Upper lobe of right lung (tissue), 1 donor: ENCODE data around the gene INIP. TPM values are rescaled to one million over a fixed set of nuclear protein-coding genes. Genes with fewer than 3 reads are reported as not detected.

Experiments used
- ATAC-seq: fragments of 200-7000 bp; cut with Tn5 transposase; one replicate; pipeline ENCODE4 v1.9.1; 2020; ENCODE audit warnings: mild to moderate bottlenecking, moderate library complexity
- DNase-seq: peaks from one replicate; pipeline ENCODE4 v3.0.0-alpha.2; 2020
- H3K27ac ChIP-seq: fragments of 200-600 bp; one replicate; pipeline ENCODE4 v1.8.0; 2022
- H3K27me3 ChIP-seq: fragments of 200-600 bp; one replicate; pipeline ENCODE4 v1.8.0; 2022; ENCODE audit warnings: mild to moderate bottlenecking
- H3K36me3 ChIP-seq: fragments of 200-600 bp; one replicate; pipeline ENCODE4 v1.8.0; 2022
- H3K4me1 ChIP-seq: fragments of 200-600 bp; one replicate; pipeline ENCODE4 v1.8.0; 2022
- H3K4me3 ChIP-seq: fragments of 200-600 bp; one replicate; pipeline ENCODE4 v1.8.0; 2022; ENCODE audit warnings: mild to moderate bottlenecking
- H3K9me3 ChIP-seq: fragments of 200-600 bp; one replicate; pipeline ENCODE4 v1.8.0; 2022
- intact Hi-C: fragments of 100-400 bp; cut with DNase I; formaldehyde crosslinking; loops from one replicate; pipeline ENCODE4 v1.11.0; 2022
- total RNA-seq: library from RNA; stranded (reverse); fragmentation: NEBNext Ultra II Directional; extraction: Animal tissue kit (Norgen Biotek cat#: 25700); gene quantifications from one replicate; pipeline ENCODE4 v1.2.1, GENCODE V29; 2021
- TF ChIP-seq, protein P1 (sequence below): fragments of 200-600 bp; IDR thresholded peaks from one replicate; pipeline ENCODE4 v1.8.0; 2022; ENCODE audit warnings: antibody characterized with exemption
- donor health status: DM: no; HTN: yes; CAD: no; lungs with severe emphysema.

Gene INIP
- total RNA-seq, 1 donor from 2014 or later = 22.7 TPM

DNA sequence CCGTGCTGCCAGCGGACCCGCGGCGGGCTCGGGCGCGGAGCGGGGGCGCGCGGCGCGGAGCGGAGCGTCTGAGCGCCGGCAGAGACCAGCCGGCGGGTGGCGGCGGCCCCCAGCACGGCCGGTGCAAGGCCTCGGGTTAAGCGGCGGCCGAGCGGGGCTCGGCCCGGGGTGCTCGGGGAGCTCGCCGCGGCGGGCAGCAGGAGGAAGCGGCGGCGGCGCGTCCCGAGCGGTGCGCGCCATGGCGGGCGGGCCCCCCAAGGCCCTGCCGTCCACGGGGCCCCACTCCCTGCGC lies 32.8 kb upstream of the INIP start:
- intact Hi-C loops = no loop called here
- peak; percentile 13 for ATAC-seq
- peaks cover 42% of the 10 kb centered on the region for H3K4me1 ChIP-seq
- no peaks in the 10 kb centered on the region for H3K27me3 ChIP-seq
- no peaks in the 10 kb centered on the region for H3K36me3 ChIP-seq
- TF ChIP-seq, protein P1, sequence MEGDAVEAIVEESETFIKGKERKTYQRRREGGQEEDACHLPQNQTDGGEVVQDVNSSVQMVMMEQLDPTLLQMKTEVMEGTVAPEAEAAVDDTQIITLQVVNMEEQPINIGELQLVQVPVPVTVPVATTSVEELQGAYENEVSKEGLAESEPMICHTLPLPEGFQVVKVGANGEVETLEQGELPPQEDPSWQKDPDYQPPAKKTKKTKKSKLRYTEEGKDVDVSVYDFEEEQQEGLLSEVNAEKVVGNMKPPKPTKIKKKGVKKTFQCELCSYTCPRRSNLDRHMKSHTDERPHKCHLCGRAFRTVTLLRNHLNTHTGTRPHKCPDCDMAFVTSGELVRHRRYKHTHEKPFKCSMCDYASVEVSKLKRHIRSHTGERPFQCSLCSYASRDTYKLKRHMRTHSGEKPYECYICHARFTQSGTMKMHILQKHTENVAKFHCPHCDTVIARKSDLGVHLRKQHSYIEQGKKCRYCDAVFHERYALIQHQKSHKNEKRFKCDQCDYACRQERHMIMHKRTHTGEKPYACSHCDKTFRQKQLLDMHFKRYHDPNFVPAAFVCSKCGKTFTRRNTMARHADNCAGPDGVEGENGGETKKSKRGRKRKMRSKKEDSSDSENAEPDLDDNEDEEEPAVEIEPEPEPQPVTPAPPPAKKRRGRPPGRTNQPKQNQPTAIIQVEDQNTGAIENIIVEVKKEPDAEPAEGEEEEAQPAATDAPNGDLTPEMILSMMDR = no peak
- no peaks in the 10 kb centered on the region for H3K9me3 ChIP-seq
- peak overlapping the region; percentile 78 for H3K4me3 ChIP-seq
- no peak for DNase-seq
- peak overlapping the region; percentile 85 for H3K27ac ChIP-seq

DNA sequence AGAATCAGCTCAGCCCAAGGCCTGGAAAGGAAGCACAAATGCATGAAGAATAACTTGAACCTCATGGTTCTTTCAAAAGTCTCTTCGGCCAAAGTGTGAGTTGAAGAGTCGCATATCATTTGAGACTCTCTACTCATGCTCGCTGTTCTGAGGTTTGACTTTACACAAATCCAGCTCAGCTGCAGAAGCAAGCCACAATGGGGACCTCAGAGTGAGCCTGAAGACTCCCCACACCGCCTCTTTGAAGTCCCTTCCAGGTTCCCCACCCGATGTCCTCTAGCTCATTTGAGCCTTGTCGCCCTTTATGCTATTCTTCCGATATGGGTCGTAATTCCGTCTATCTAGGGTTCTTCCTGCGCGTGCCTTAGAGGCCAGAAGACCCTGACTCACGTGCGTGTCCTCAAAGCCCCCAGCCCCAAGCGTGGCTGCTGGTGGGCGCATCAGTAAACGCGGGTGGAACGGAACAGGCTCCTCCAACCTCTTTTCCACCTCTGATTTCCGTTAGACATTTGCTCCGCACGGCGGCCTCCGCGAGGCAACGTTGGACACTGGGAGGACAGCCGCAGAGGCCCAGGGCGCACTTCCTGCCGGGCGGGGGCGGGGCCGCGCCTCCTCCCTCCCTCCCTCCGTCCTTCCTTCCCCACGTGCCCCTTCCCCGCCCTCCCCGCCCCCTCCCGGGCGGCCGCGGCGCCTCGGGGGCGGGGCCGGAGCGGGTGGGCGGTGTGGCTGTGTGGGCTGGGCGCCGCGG lies 32.3 kb upstream of the INIP start, which contains the start of gene SNX30:
Gene SNX30, plus strand, starts transcription at position 745 of the 748 bp plus-strand sequence. CDS start 242 bp downstream, outside the sequence.
- intact Hi-C loops = no loop called here
- Histone ChIP-seq H3K27ac (peak within 1 kb of the TSS; percentile 89), H3K4me1 (peaks cover 37% of the 10 kb centered on the region)

DNA sequence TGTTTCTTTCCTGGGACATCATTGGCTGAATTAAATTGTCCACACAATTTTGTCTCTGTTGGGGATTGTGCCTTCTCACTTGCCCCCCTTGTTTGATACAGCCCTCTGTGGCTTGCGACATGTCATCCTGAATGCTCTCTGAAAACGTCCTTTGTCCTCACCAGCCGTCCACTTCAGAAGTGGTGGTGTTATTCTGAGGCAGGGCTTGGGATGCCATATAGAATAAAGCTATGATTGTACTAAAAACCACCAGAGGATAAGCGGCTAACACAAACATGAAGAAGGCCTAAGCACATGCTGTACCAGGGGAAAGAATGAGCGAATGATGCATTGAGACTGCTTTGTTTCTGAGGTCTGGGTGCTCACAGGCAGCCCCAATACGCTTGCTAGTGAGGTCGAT lies 29.2 kb upstream of the INIP start:
- Histone ChIP-seq H3K27me3 (no peaks in the 10 kb centered on the region), H3K4me1 (peaks cover 11% of the 10 kb centered on the region), H3K36me3 (no peaks in the 10 kb centered on the region), H3K4me3 (no peak overlapping the region), H3K27ac (no peak overlapping the region), H3K9me3 (no peaks in the 10 kb centered on the region)
- DNase-seq (no peak), ATAC-seq (no peak)
- intact Hi-C loops = no loop called here
- TF ChIP-seq, protein P1 = no peak

More for the DNA sequence above, 32.3 kb upstream of the INIP start, which contains the start of gene SNX30:
- Histone ChIP-seq H3K36me3 (no peaks in the 10 kb centered on the region), H3K9me3 (no peaks in the 10 kb centered on the region), H3K27me3 (no peaks in the 10 kb centered on the region), H3K4me3 (peak within 1 kb of the TSS; percentile 78)
- peak; percentile 96 for DNase-seq
- TF ChIP-seq, protein P1 = peak; percentile 23
- peak; percentile 95 for ATAC-seq

DNA sequence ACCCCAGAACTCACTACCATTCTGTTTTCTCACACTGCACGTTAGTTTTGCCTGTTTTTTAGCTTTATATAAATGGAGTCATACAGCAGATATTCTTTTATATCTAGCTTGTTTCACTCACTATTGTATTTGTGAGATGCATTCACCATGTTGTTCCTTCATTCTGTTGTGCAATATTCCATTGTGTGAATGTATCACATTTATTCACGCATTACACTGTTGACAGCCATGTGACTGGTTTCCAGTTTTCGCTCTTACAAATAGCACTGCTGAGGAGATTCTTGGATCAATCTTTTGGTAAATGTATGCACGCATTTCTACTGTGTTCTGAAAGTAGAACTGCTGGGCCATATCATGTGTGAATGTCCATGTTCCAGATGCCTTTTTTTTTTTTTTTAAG lies 26.3 kb upstream of the INIP start:
- Histone ChIP-seq H3K4me1 (no peaks in the 10 kb centered on the region), H3K36me3 (no peaks in the 10 kb centered on the region), H3K9me3 (no peaks in the 10 kb centered on the region), H3K4me3 (no peak overlapping the region), H3K27me3 (no peaks in the 10 kb centered on the region), H3K27ac (no peak overlapping the region)
- no peak for DNase-seq
- intact Hi-C loops = no loop called here
- ATAC-seq = no peak
- TF ChIP-seq, protein P1 = no peak

DNA sequence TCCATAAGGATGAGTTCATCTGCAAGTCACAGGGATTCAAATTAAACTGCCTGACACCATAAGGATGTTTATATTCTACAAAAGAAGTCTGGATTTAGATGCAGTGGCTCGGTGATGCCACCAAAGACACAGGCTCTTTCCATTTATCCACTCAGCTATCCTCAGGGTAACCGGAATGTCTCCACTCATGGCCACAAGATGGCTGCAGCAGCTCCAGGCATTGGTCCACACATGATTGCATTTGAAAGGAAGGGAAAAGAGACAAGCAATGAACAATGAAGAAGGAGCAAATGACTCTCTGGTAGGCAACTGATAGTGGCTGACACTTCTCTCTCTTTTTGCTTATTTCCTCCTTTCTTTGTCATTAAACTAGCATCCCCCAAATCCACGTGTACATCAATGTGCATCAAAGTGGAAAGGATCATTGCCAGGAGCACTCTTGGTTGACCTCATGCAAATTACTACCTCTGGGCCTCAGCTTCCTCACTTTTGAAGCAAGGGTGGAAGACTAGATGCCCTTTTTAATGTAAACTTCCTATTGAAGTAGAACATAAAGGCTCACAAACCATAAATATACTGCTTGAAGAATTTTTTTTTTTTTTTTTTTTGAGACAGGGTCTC lies 25.4 kb upstream of the INIP start:
- no peak overlapping the region for H3K4me3 ChIP-seq
- H3K27ac ChIP-seq = no peak overlapping the region
- no peaks in the 10 kb centered on the region for H3K27me3 ChIP-seq
- no peaks in the 10 kb centered on the region for H3K9me3 ChIP-seq
- DNase-seq (no peak), ATAC-seq (no peak)
- TF ChIP-seq, protein P1 = no peak
- no peaks in the 10 kb centered on the region for H3K36me3 ChIP-seq
- no peaks in the 10 kb centered on the region for H3K4me1 ChIP-seq
- intact Hi-C loops = no loop called here
